GM12878 (cell line): ENCODE data around the gene EPX. TPM values are rescaled to one million over a fixed set of nuclear protein-coding genes. Genes with fewer than 3 reads are reported as not detected.

ENCODE experiments used
- BACH1 ChIP-seq: fragments of 450-650 bp; IDR thresholded peaks from 2 replicates; pipeline ENCODE4 v1.6.1; 2017; ENCODE audit warnings: mild to moderate bottlenecking, borderline replicate concordance
- CBFB ChIP-seq: IDR thresholded peaks from 2 replicates; pipeline ENCODE4 v1.6.1; 2016; ENCODE audit warnings: antibody characterized with exemption, low read depth
- CREB1 ChIP-seq: IDR thresholded peaks from 2 replicates; pipeline ENCODE4 v1.6.1; 2012; ENCODE audit warnings: low read depth, mild to moderate bottlenecking, inconsistent platforms
- GATAD2B ChIP-seq: fragments of 450-650 bp; conservative IDR thresholded peaks from 2 replicates; pipeline ENCODE4 v1.6.1; 2017; ENCODE audit warnings: low read depth, mild to moderate bottlenecking, moderate library complexity
- HDAC6 ChIP-seq: fragments of 200-600 bp; sonication (generic); IDR thresholded peaks from one replicate; pipeline ENCODE4 v1.8.0; 2017; ENCODE audit warnings: antibody characterized with exemption; ENCODE audit not compliant: unreplicated experiment
- JUND ChIP-seq: IDR thresholded peaks from 2 replicates; pipeline ENCODE4 v1.6.1; 2012; ENCODE audit warnings: low read depth, mild to moderate bottlenecking, low read length, improper control_type of control experiment, moderate library complexity
- MYC ChIP-seq: IDR thresholded peaks from 2 replicates; pipeline ENCODE4 v1.6.1; 2011; ENCODE audit warnings: mild to moderate bottlenecking, low read length, moderate library complexity, inconsistent platforms; ENCODE audit not compliant: insufficient read depth, insufficient replicate concordance, insufficient read length, severe bottlenecking
- NRF1 ChIP-seq: conservative IDR thresholded peaks from 2 replicates; pipeline ENCODE4 v1.6.1; 2011; ENCODE audit warnings: mild to moderate bottlenecking, low read depth, low read length, improper control_type of control experiment
- POLR2A ChIP-seq: IDR thresholded peaks from 2 replicates; pipeline ENCODE4 v1.6.1; 2011; ENCODE audit warnings: low read depth, mild to moderate bottlenecking, low read length
- SKIL ChIP-seq: fragments of 450-650 bp; IDR thresholded peaks from 2 replicates; pipeline ENCODE4 v1.6.1; 2017; ENCODE audit warnings: mild to moderate bottlenecking, low read depth, inconsistent platforms; ENCODE audit not compliant: poor library complexity, severe bottlenecking
- SMARCA5 ChIP-seq: fragments of 450-650 bp; IDR thresholded peaks from 2 replicates; pipeline ENCODE4 v1.6.1; 2017; ENCODE audit warnings: mild to moderate bottlenecking
- SPI1 ChIP-seq: IDR thresholded peaks from 2 replicates; pipeline ENCODE4 v1.6.1; 2011; ENCODE audit warnings: low read depth, mild to moderate bottlenecking, low read length, moderate library complexity, borderline replicate concordance; ENCODE audit not compliant: insufficient read depth
- TARDBP ChIP-seq: IDR thresholded peaks from 2 replicates; pipeline ENCODE4 v1.6.1; 2016; ENCODE audit warnings: borderline replicate concordance
- TCF7 ChIP-seq: IDR thresholded peaks from 2 replicates; pipeline ENCODE4 v1.6.1; 2014; ENCODE audit warnings: antibody characterized with exemption, borderline replicate concordance
- YY1 ChIP-seq: IDR thresholded peaks from 2 replicates; pipeline ENCODE4 v1.6.1; 2011; ENCODE audit warnings: low read depth, mild to moderate bottlenecking, low read length
- ZBTB4 ChIP-seq: fragments of 450-650 bp; formaldehyde crosslinking; IDR thresholded peaks from 2 replicates; pipeline ENCODE4 v1.4.0; 2022; ENCODE audit warnings: mild to moderate bottlenecking, moderate library complexity
- ZBTB40 ChIP-seq: fragments of 450-650 bp; IDR thresholded peaks from 2 replicates; pipeline ENCODE4 v1.6.1; 2016; ENCODE audit warnings: mild to moderate bottlenecking, moderate library complexity, borderline replicate concordance
- ZZZ3 ChIP-seq: IDR thresholded peaks from 2 replicates; pipeline ENCODE4 v1.6.1; 2011; ENCODE audit warnings: low read depth; ENCODE audit not compliant: control insufficient read depth, insufficient read length
- polyA plus RNA-seq, 11 experiments: library from polyadenylated mRNA; depleted of rRNA in 4 of 11; unstranded in 6 of 11; stranded (reverse) in 5 of 11; fragments of >200 nt; fragmentation: Nextera tagmentation in 4 of 11; fragmentation: Illumina TruSeq in 1 of 11; extraction: Ambion mirVana in 4 of 11; extraction: Trizol in 1 of 11; gene quantifications; 1 replicate in 1 of 11; 2 replicates in 10 of 11; pipeline versions ENCODE4 v1.2.1 to v1.2.3, GENCODE V29; 2011 to 2016; ENCODE audit warnings: inconsistent platforms in 2 of 11, missing spikeins in 2 of 11, low read depth in 1 of 11
- total RNA-seq, 4 experiments: library from RNA; depleted of rRNA in 3 of 4; stranded (reverse); fragments of >200 nt in 3 of 4; fragmentation: Illumina TruSeq in 1 of 4; extraction: Trizol in 1 of 4; gene quantifications; 2 replicates each; pipeline versions ENCODE4 v1.2.1 to v1.2.3, GENCODE V29; 2013 to 2021
- TF ChIP-seq, protein P1 (sequence below): fragments of 450-650 bp; IDR thresholded peaks from 2 replicates; pipeline ENCODE4 v1.6.1; 2016; ENCODE audit warnings: mild to moderate bottlenecking

EPX gene
- total and polyA plus RNA-seq, 10 of the 15 experiments (the other 5 are each of a cell fraction or from before 2014, with no cell fraction given): 0.03 TPM; not detected in 9

GRCh38 chr17:58249270-58250133, 57.0 kb downstream of the EPX start (continued):
- 0 out of 2 replicates have a peak, but pooled peaks have one; percentile 53 for TF ChIP-seq BACH1
- no peak for TF ChIP-seq ZBTB40
- peak; percentile 55; the same call in 1 of the 2 replicates for TF ChIP-seq YY1
- TF ChIP-seq CREB1: no peak
- no peak for TF ChIP-seq TCF7
- TF ChIP-seq, protein P1, sequence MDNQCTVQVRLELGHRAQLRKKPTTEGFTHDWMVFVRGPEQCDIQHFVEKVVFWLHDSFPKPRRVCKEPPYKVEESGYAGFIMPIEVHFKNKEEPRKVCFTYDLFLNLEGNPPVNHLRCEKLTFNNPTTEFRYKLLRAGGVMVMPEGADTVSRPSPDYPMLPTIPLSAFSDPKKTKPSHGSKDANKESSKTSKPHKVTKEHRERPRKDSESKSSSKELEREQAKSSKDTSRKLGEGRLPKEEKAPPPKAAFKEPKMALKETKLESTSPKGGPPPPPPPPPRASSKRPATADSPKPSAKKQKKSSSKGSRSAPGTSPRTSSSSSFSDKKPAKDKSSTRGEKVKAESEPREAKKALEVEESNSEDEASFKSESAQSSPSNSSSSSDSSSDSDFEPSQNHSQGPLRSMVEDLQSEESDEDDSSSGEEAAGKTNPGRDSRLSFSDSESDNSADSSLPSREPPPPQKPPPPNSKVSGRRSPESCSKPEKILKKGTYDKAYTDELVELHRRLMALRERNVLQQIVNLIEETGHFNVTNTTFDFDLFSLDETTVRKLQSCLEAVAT: peak; percentile 41; the same call in 1 of the 2 replicates
- TF ChIP-seq HDAC6: no peak
- no peak for TF ChIP-seq SKIL
- TF ChIP-seq ZBTB4 (CRISPR knock-in tag): no peak
- TF ChIP-seq NRF1: no peak
- TF ChIP-seq TARDBP: no peak
- no peak for TF ChIP-seq ZZZ3
- peak; percentile 49; the same call in 1 of the 2 replicates for TF ChIP-seq GATAD2B
- TF ChIP-seq SMARCA5: peak; percentile 62; the same call in 1 of the 2 replicates
- TF ChIP-seq POLR2A: no peak
- TF ChIP-seq SPI1: no peak
- no peak for TF ChIP-seq JUND
- TF ChIP-seq MYC: peak; percentile 91
- TF ChIP-seq CBFB: no peak
